HG02884 (cell line): ENCODE results near the gene CCSER1.
"Not testable (repeated sequence)": the region's sequence is repeated elsewhere in the genome, so short reads cannot be mapped to it uniquely, and the experiment has no call there.

Source experiments
- ATAC-seq: cut with Tn5 transposase; IDR thresholded peaks from one replicate; pipeline ENCODE4 v1.9.1; 2021; ENCODE audit warnings: mild to moderate bottlenecking, moderate library complexity; ENCODE audit not compliant: unreplicated experiment

CCSER1 gene

DNA sequence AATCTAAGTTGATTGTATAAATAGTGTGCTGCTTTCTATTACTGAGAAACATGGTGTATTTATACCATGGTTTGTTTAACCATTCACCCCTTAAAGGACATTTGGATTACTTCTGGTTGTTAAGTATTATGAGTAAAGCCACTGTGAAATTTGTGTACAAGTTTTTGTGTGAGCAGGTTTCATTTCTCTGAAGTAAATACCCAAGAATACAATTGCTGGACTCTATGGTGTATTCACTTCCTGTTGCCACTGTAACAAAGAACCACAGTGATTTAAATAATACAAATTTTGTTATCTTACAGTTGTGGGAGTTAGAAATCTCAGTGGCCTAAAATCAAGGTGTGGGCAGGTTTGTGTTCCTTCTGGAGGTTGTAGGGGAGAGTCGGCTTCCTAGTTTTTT, 869.6 kb downstream of the CCSER1 start:
- ATAC-seq, result no peak

DNA sequence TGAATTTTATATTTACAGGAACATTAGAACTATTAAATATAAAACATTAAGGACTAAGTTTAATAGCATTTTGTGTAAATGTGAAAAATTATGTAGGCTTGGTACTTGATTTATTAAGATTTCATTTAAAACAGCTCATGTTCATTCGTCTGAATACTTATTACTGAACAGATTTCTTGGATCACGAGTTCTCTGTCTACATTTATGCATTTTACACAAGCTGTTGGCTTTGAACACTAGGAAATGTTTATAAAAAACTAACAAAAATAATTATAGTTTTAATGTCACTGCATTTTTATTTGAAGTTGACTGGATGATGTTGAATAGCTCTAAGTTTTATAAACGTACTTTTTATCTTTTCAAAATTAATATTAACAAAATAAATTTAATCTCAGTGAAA, 888.7 kb downstream of the CCSER1 start:
- no peak for ATAC-seq

- no peak for ATAC-seq
These were observed 892.3 kb downstream of the CCSER1 start for GRCh38 chr4:91019513-91019912.

GRCh38 chr4:91025241-91026148, 898.3 kb downstream of the CCSER1 start:
- ATAC-seq, result no peak

DNA sequence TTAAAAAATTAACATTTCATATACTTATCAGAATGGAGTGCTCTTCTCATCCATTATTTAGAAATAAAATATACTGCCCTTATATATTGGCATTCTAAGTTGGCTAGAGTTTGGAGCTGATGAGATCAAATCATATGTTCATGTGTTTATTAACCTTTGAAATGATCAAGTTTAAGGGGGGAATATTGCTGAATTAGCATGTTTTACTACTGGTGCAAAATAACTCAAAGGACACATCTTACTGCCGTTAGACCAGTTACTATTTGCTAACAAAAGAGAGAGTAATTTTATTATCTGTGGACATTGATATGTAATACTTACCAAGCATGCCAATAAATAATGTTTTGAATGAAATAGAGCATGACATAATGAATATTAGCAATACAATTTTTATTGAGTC, 901.0 kb downstream of the CCSER1 start:
- no peak for ATAC-seq

DNA sequence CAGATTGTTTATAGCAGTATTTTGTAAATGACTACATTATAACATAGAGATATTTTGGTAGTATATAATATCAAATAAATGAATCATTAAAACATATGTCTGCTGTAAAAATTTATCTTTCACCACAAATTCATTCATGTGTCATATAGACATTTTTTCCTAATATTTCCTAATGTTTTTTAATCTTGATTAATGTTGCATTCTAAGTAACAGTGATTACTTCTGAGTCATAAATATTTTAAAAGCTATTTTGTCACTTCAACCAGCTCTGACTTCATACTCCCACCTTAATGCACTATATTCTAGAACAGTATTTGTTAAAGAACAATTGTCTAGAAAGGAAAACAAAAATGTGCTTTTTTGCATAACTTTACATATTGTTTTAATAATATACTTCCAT, 904.6 kb downstream of the CCSER1 start:
- no peak for ATAC-seq

GRCh38 chr4:91032725-91033445, 905.7 kb downstream of the CCSER1 start:
- no peak for ATAC-seq

- ATAC-seq, result no peak
These were observed 908.1 kb downstream of the CCSER1 start for GRCh38 chr4:91035276-91035675.

DNA sequence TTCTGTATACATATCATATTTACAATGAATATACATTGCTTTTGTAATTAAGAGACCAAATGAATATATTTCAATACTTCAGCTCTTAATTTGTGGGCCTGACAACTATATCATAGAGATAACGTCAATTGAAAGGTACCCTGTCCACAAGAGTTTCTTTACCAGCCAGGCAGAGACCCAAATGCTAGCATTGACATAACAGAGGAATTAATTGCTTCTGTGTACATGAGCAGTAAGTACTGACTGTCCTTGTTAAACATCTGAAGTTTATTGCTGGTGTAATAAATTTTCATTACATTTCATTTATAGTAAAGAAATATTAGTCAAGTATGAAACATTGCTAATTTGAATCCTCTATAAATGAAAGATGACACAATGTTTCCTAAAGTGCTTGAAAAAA, 910.8 kb downstream of the CCSER1 start:
- ATAC-seq, result no peak

DNA sequence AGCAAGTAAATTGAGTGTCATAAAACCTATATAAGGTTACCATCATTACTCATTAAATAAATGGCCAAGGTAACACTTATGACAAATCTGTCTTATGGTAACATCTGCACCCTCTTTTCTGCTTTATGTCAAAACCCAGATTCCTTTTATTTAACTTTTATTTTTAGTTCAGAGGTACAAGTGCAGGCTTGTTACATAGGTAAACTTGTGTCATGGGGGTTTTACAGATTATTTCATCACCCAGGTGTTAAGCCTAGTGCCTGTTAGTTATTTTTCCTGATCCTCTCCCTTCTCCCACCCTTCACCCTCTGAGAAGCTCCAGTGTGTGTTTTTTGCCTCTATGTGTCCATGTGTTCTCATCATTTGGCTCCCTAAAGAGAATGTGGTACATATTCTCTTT, 930.7 kb downstream of the CCSER1 start:
- no peak for ATAC-seq

DNA sequence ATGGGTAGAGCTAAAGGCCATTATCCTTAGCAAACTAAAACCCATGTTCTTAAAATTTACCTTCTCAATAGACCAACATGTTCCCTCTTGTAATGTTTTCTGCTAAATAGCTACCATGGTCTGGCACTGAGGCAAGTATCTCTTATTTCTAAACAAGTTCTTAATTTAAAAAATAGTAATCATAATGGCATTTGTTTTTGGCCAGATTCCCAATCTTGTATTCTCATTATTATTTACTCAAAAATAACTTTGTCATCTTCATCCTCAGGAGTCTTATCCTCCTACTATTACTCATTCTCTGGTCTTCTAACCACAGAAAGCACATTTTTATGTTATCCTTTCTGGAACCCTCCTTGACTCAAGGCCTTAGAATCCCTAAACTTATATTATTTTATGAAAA, 931.2 kb downstream of the CCSER1 start:
- ATAC-seq, result no peak

DNA sequence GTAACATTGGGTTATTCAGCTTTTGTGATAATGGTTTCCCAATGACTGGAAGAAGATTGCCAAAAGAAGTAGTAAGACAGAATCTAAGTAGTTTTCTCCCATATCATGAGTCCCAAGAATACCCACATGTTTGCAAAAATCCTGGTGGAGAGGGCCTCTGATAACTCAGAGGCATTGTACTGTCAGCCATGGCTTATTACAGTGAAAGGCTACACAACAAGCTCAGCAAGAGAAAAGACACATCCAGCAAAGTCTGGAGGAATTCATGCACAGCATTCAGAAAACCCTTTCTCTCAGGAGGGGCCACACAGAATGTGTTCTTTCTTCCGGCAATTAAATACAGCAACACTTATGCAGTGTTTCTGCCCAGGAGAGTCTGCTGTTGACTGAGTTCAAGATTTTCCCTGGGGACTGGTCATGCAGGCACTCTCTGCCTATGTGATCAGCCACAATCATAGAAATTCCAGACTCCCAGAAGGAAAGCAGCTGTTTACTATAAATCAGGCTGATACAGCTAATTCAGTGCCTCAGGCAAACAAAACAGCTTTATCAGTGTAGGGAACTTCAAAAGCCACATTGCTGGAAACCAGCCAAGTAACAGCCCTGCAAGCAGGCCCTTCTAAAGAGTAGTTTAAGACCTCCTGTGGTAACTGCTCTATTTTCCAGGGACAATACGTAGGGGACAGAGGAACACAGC, 937.1 kb downstream of the CCSER1 start:
- ATAC-seq, result no peak

DNA sequence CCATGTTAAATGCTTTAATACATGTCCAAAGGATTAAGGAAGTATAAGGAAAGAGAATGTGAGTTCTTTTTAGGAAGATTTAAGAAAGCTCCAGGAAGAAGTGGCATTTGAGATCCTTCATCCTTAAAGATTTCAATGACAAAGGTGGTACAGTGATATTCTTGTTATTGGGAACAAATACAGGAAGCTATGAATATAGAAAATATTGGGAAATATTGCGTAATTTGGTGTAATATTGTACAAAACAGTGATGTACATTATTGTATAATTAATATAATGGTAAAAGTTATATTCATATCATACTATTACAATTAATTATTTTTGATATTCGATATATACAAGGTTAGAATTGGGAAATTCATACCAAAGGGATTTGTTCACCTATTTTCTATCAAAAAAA, 937.9 kb downstream of the CCSER1 start:
- no peak for ATAC-seq

GRCh38 chr4:91070736-91071135, 943.5 kb downstream of the CCSER1 start:
- no peak for ATAC-seq

GRCh38 chr4:91076147-91076546, 949.0 kb downstream of the CCSER1 start:
- ATAC-seq, result no peak

GRCh38 chr4:91085961-91086360, 958.8 kb downstream of the CCSER1 start:
- ATAC-seq, result no peak

DNA sequence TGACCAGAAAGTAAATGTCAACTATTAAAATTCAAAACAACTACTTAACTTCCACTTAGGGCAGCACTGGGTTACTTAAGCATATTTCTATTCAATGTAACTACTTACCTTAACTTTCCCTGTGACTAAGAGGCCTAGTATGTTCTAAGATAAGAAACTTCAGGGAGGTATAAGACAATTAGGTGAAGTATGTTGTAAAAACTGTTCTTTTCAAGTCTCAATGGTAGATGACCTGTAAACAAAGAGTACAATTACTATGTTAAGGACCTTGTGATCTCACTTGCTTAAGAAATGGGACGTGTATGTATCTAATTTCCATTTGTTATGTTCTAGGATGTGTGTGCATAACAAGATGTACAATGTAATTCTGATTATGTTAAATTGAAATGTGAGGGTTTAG, 960.5 kb downstream of the CCSER1 start:
- no peak for ATAC-seq

DNA sequence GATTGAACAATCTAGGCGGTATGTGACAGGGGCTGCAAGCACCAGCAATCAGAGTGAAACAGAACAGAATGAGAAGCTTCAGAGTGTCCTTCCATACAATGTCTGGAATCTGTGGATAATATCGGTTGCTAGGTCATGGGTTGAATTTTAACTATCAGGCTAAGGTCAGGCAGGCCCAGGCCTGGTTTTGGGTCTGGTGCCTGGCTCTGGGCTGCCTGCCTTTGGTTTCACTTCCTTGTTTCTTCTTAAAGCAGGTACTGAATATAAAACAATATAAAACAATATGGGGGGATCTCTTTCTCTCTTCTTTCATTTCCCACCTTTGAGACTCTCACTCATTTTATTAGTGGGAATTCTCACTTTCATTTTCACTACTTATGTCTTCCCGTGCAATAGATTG, 962.0 kb downstream of the CCSER1 start:
- ATAC-seq, result no peak

- no peak for ATAC-seq
These were observed 965.3 kb downstream of the CCSER1 start for GRCh38 chr4:91092398-91092980.

DNA sequence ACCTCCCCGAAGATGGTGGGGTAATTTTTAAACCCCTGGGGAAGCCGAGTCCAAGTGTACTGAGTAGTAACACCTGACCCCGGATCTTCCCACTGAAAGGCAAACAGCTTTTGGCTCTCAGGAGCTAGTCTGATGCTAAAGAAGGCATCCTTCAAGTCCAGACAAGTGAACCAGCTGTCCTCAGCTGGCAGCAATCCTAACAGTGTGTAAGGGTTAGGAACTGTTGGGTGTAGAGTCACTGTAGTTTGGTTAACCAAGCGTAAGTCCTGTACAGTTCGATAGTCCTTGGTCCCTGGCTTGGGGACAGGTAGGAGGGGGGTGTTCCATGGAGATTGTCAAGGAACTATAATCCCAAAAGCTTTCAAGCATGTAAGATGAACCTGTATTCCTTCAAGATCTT, 967.0 kb downstream of the CCSER1 start:
- ATAC-seq, result not testable (repeated sequence)

- ATAC-seq, result no peak
These were observed 972.5 kb downstream of the CCSER1 start for GRCh38 chr4:91099666-91100065.
